Measurements from ENCODE around the gene PRDX1.

The PRDX1 gene

DNA sequence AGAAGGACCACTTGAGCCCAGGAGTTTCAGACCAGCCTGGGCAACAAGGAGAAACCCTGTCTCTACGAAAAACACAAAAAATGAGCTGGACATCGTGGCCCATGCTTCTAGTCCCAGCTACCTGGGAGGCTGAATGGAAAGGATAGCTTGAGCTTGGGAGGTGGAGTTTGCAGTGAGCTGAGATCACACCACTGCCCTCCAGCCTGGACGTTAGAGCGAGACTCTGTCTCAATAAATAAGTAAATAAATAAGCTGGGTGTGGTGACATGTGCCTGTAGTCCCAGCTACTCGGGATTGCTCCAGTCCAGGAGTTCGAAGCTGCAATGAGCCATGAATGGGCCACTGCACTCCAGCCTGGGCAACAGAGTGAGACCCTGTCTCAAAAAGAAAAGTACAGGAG lies 32.5 kb upstream of the PRDX1 start:
- H3K36me3 ChIP-seq (ENCODE audit: control insufficient read depth, low read length) = peaks cover 37% of the 10 kb centered on the region
- H3K27ac ChIP-seq (ENCODE audit: low read depth, low read length) = no peak overlapping the region
- H4K20me1 ChIP-seq (ENCODE audit: control insufficient read depth, insufficient read depth, low read depth, low read length) = no peaks in the 10 kb centered on the region
- H3K79me2 ChIP-seq (ENCODE audit: control insufficient read depth, low read length) = peaks cover 54% of the 10 kb centered on the region
- 0 out of 2 replicates have a peak, but pooled peaks cover 3% of the 10 kb centered on the region for H3F3A ChIP-seq (ENCODE audit: control insufficient read depth, insufficient read depth)
- H3K4me2 ChIP-seq (ENCODE audit: low read length) = no peak overlapping the region
- TF ChIP-seq CTCF (IDR thresholded peaks at IDR 0.05; ENCODE audit: low read depth, low read length, poor library complexity, severe bottlenecking) = no peak
- TF ChIP-seq EZH2phosphoT487 (IDR thresholded peaks at IDR 0.05; ENCODE audit: borderline replicate concordance, low read length) = no peak
- H3K9me3 ChIP-seq (ENCODE audit: control insufficient read depth, insufficient read depth, low read length) = no peaks in the 10 kb centered on the region
- H3K4me1 ChIP-seq (ENCODE audit: control insufficient read depth, low read length) = peaks cover 19% of the 10 kb centered on the region
- no peaks in the 10 kb centered on the region for H3K9me2 ChIP-seq (replicated peaks; ENCODE audit: control insufficient read depth, low read length)
- no peak overlapping the region for H3K4me3 ChIP-seq (ENCODE audit: low read length)
- H3K27me3 ChIP-seq (ENCODE audit: control insufficient read depth, low read length) = no peaks in the 10 kb centered on the region

DNA sequence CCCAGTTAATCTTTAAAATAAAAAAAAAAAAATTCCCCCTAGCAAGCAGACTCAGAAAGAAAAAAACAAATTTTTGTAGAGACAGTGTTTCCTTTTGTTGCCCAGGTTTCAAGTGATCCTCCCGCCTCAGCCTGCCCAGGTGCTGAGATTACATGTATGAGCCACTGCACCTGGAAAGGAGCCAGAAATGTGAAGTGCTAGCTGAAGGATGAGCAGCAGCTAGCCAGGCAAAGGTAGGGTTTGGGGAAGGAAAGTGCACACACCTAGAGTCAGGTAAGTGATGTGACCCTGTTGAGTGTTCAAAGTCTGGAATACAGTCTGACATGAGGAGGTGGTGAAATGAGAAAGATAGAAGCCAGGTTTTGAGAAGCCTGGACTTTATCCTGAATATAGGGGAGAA lies 30.6 kb upstream of the PRDX1 start:
- H3K36me3 ChIP-seq (ENCODE audit: control insufficient read depth, low read length) = peaks cover 35% of the 10 kb centered on the region
- H3K27ac ChIP-seq (ENCODE audit: low read depth, low read length) = no peak overlapping the region
- no peaks in the 10 kb centered on the region for H3K9me3 ChIP-seq (ENCODE audit: control insufficient read depth, insufficient read depth, low read length)
- 0 out of 2 replicates have a peak, but pooled peaks cover 3% of the 10 kb centered on the region for H3F3A ChIP-seq (ENCODE audit: control insufficient read depth, insufficient read depth)
- H3K4me3 ChIP-seq (ENCODE audit: low read length) = peak overlapping the region; percentile 21; the same call in 1 of the 2 replicates
- peaks cover 19% of the 10 kb centered on the region for H3K4me1 ChIP-seq (ENCODE audit: control insufficient read depth, low read length)
- H3K27me3 ChIP-seq (ENCODE audit: control insufficient read depth, low read length) = no peaks in the 10 kb centered on the region
- peaks cover 46% of the 10 kb centered on the region for H3K79me2 ChIP-seq (ENCODE audit: control insufficient read depth, low read length)
- H4K20me1 ChIP-seq (ENCODE audit: control insufficient read depth, insufficient read depth, low read depth, low read length) = no peaks in the 10 kb centered on the region
- no peaks in the 10 kb centered on the region for H3K9me2 ChIP-seq (replicated peaks; ENCODE audit: control insufficient read depth, low read length)
- no peak for TF ChIP-seq EZH2phosphoT487 (IDR thresholded peaks at IDR 0.05; ENCODE audit: borderline replicate concordance, low read length)
- TF ChIP-seq CTCF (IDR thresholded peaks at IDR 0.05; ENCODE audit: low read depth, low read length, poor library complexity, severe bottlenecking) = no peak
- H3K4me2 ChIP-seq (ENCODE audit: low read length) = peak overlapping the region; percentile 77

DNA sequence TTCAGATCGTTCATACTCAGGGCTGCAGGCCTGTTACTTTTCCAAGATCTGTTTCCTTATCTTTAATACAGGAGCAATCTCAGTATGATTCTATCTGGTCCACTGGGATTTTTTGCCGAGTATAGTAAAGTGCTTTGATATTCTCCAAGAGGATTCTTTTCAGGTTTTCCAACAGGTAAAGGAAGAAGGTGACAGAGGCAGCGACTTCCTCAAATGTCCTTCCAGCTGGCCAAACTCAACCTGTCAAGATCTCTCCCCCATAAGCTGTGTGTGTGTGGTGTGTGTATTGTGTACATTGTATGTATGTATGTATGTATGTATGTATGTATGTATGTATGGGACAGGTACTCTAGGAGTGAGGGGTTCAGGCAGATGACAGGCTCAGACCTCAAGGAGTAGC lies 30.0 kb upstream of the PRDX1 start:
- Histone ChIP-seq H3K4me3 (ENCODE audit: low read length) (peak overlapping the region; percentile 88), H3K27me3 (ENCODE audit: control insufficient read depth, low read length) (no peaks in the 10 kb centered on the region), H3K36me3 (ENCODE audit: control insufficient read depth, low read length) (peaks cover 32% of the 10 kb centered on the region), H3K4me1 (ENCODE audit: control insufficient read depth, low read length) (peaks cover 19% of the 10 kb centered on the region), H4K20me1 (ENCODE audit: control insufficient read depth, insufficient read depth, low read depth, low read length) (no peaks in the 10 kb centered on the region), H3K27ac (ENCODE audit: low read depth, low read length) (no peak overlapping the region), H3K9me3 (ENCODE audit: control insufficient read depth, insufficient read depth, low read length) (no peaks in the 10 kb centered on the region), H3K4me2 (ENCODE audit: low read length) (peak overlapping the region; percentile 77), H3K79me2 (ENCODE audit: control insufficient read depth, low read length) (peaks cover 43% of the 10 kb centered on the region), H3F3A (ENCODE audit: control insufficient read depth, insufficient read depth) (0 out of 2 replicates have a peak, but pooled peaks cover 3% of the 10 kb centered on the region), H3K9me2 (replicated peaks; ENCODE audit: control insufficient read depth, low read length) (no peaks in the 10 kb centered on the region)
- no peak for TF ChIP-seq CTCF (IDR thresholded peaks at IDR 0.05; ENCODE audit: low read depth, low read length, poor library complexity, severe bottlenecking)
